ENCODE data around the gene E2F3.

E2F3 gene

GRCh38 chr6:20401205-20402091 lies at the start of gene E2F3:
TSS of gene E2F3 (plus strand) at chr6:20401879. CDS start at chr6:20402233, 354 bp downstream.
- DNase-seq: peak; percentile 100

- DNase-seq: no peak
Observed at GRCh38 chr6:20352346-20352745, 49.3 kb upstream of the E2F3 start.

DNA sequence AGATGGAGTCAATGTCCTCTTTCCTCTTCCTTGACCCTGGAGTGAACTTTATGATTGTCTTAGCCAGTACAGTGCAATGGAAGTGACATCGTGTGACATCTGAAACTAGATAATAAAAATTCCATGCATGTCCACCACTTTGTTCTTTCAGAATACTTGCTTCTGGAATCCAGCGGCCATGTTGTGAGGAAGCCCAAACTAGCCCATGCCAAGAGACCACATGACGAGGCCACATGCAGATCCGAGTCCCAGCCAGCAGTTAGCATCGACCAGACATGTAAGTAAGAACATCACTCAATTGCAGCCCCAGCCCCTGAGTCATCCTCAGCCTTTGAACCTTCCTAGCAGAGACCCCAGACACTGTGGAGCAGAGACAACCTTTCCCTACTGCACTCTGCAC lies 48.5 kb upstream of the E2F3 start:
- no peak for DNase-seq

GRCh38 chr6:20354366-20354765 lies 47.3 kb upstream of the E2F3 start:
- no peak for DNase-seq

DNA sequence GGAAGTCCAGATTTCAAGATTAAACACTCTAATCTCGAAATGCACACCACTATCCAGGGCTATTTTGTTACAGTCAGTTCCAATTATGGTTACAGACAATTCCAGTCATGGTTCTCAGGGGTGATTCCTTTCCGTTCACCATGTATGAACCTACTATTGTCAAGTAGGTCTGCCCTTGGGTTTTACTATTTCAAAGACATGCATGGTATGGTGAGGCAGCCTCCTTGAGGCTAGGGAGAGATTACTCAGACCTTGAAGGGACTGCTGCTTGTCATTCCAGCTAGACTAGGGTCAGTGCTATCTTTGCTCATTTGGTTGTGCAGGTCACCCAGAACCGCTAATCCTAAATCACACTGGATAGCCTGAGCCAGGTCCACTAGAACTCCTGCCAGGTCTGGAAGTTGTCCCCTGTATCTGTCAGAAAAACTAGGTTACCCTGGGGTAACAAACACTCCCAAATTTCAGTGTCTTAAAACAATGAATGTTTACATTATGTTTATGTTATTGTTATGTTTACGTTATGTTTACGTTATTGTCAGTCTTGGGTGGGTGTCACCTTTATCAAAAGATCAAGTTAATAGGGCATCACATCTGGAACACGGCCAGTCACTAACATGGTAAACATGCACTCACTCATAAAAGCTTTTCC lies 41.1 kb upstream of the E2F3 start:
- no peak for DNase-seq

DNA sequence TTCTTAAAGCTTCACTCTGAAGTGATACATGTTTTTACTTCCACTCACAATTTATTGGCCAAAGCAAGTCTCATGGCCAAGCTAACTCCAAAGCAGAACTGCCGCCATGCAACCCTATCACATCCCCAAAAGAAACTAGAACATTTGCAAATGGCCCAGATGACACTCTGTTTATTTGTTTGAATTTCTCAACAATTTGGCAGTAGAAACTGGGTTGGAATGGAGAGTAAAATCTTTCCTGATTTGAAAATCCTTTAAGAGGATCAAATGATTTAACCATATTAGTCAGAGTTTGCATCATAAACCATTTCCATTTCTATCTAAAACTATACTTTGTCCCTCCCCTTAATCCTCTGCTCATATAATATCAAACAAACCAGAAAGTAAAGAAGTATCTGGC lies 39.1 kb upstream of the E2F3 start:
- DNase-seq: no peak

DNA sequence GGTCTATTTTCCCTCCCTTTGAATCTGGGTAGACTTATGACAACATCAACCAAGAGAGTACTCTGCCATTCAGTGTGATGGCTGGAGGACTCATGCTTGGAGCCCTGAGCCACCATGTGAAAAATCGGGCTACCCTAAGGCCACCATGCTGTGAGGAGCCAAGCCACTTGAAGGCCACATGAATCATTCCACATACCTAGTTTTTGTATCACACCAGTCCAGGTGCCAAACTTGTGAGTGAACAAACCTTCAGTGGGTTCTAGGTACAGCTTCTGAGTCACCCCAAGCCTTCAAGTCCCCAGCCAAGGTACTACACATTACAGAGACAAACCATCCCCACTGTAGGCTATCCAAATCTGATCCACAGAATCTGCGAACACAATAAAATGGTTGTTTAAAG lies 37.4 kb upstream of the E2F3 start:
- no peak for DNase-seq

GRCh38 chr6:20365456-20365855 lies 36.2 kb upstream of the E2F3 start:
- no peak for DNase-seq

DNA sequence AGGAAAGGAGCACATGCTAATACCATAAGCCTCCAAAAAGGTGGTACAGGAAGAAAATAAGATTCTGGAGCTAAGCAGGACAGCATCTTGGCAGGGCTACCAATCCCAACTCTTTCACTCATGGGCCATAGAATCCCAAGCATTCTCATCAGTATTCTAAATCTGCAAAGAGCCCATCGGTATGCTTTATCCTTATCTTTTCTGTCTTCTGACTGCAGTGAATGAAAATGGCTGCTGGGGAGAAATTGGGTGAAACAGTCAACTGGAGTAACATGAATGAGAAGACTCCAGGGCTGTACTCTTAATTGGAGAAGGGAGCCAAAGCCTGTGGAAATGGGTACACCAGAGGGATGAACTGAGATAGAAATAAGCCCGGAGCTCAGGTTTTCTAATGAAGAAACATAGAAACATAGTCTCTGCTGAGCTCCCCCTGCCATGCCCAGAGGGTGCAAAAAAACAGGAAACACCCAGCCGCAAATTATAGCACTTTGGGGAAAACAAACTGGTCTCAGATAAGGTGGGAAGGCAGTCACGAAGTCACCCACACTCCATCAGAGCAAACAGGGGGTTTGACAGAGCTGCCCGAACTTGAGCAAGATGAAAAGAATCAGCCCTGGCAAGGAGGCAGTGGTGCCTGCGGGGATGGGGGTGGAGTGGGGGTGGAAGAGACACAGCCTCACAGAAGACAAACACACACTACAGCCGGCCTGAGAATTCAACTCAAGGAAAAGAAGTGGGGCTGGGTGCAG lies 35.4 kb upstream of the E2F3 start:
- DNase-seq: peak; percentile 15

DNA sequence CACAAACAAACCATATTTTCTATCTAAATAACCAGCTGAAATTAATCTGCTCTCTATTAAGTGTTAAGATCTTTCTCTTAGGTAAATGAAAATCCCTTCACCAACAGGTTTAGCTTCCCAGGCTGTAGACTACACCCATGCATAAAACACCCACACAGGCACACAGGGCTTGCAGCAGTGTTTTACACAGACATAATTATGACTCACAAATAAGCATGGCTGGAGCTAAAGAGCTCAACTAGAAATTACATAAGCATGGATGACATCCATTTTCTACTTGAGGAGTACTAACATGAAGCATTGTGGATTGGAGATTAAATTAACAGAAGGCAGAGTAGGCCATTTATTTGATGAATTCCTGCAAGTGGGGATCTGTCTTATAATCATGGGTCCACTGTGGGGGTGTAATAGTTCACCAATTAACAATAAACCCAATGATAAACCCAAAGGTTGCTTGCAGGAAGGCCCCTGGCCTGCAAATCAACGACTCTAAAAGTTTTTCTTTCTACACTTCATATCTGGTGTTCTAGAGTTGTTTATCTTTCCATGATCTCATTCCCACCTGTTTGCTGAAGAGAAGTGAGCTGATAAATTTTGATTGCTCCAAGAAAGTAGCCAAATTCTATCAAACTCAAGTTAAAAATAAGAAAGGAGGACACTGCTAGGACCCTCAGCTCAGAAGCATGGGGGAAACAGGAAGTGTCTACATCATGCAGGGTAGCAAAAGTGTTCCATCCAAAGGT lies 33.8 kb upstream of the E2F3 start:
- peak; percentile 5 for DNase-seq

DNA sequence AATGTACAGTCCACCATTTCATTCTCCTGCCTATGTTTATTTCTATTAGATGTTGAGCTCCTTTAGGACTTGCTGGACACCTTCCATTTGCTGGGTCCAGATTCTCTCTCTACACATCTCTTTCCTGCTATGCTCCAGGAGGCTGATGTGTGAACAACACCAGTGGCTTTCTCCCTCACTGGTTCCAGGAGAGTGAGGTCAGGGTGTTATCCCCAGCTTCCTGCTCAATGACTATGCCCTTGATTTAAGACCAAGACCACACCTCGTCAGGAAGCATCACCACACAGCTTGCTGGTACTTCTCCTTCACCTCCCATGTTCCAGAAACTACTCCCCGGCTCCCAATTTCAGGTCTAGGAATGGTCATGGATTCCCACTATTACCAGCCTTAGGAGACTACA lies 31.3 kb upstream of the E2F3 start:
- DNase-seq: no peak

DNA sequence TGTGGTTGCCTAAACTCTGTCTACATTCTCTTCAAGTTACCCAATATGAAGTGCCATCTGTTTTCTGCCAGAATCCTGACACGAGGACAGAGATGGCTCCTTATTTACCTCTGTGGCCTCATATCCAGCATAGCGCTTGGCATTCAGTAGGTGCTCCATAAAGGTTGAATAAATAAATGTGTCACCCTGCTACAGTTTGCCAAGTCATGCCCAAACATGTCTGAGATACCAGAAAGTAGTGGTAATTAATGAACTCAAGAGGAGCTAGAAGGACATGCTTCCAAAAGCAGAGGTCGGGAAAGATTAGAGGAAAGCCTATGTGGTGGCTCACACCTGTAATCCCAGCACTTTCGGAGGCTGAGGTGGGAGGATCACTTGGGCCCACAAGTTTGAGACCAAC lies 30.9 kb upstream of the E2F3 start:
- DNase-seq: no peak

GRCh38 chr6:20375436-20375835 lies 26.2 kb upstream of the E2F3 start:
- no peak for DNase-seq

DNA sequence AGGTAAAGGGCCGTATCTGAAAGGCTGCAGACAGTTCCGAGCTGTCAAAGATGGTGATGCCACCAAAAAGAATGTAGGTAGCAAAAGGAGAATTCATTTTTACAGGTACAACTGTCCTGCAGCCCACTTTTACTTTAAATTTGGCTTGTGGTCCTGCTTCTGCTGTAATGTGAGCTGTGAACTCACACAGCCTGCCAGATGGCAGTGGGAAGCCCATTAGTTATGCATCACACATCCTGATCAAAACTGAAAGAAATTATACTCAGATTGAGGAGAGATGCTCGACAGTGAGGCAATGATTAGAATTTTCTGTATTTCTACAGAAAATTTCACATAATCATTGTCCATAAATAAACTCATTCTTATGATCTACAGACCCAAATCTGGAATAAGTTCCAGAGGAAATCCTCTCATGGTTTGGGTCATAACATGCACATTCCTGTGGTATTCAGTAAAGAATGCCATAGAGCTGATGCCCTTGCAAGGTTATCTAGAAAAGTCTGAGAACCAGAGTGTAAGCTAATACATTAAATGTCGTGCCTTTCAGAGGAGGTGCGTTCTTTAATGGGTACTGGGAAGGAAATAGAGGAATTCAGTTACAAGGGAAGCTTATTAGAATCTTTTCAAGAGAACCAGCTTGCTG lies 23.9 kb upstream of the E2F3 start:
- DNase-seq: no peak

GRCh38 chr6:20379231-20379630 lies 22.4 kb upstream of the E2F3 start:
- no peak for DNase-seq

- no peak for DNase-seq
Observed at GRCh38 chr6:20386218-20386617, 15.5 kb upstream of the E2F3 start.

- no peak for DNase-seq
Observed at GRCh38 chr6:20389066-20389465, 12.6 kb upstream of the E2F3 start.

- DNase-seq: no peak
Observed at GRCh38 chr6:20393297-20393696, 8.4 kb upstream of the E2F3 start.

- DNase-seq: no peak
Observed at GRCh38 chr6:20399518-20399917, 2.2 kb upstream of the E2F3 start.

GRCh38 chr6:20400456-20401204 lies 1.0 kb upstream of the E2F3 start:
- peak; percentile 75 for DNase-seq

GRCh38 chr6:20402092-20402341 lies 338 bp downstream of the E2F3 start:
- DNase-seq: no peak
